GM12878 (cell line): ENCODE results near the gene B3GNT3. TPM values are rescaled to one million over a fixed set of nuclear protein-coding genes. Genes with fewer than 3 reads are reported as not detected.

Experiments
- BMI1 ChIP-seq: fragments of 450-650 bp; IDR thresholded peaks from 2 replicates; pipeline ENCODE4 v1.6.1; 2016; ENCODE audit warnings: mild to moderate bottlenecking, moderate library complexity, borderline replicate concordance
- CREM ChIP-seq: IDR thresholded peaks from 2 replicates; pipeline ENCODE4 v1.6.1; 2014; ENCODE audit warnings: antibody characterized with exemption, low read depth
- ESRRA ChIP-seq: IDR thresholded peaks from 2 replicates; pipeline ENCODE4 v1.6.1; 2012; ENCODE audit warnings: mild to moderate bottlenecking, low read length, improper control_type of control experiment
- IKZF2 ChIP-seq, 2 experiments: fragments of 450-650 bp; IDR thresholded peaks; 2 replicates each; pipeline ENCODE4 v1.6.1; 2017; ENCODE audit warnings: mild to moderate bottlenecking in 2 of 2, moderate library complexity in 2 of 2
- NFYB ChIP-seq: IDR thresholded peaks from 2 replicates; pipeline ENCODE4 v1.6.1; 2011; ENCODE audit warnings: low read depth, mild to moderate bottlenecking, low read length, improper control_type of control experiment, moderate library complexity; ENCODE audit not compliant: insufficient read depth
- PRDM15 ChIP-seq: fragments of 450-650 bp; formaldehyde crosslinking; IDR thresholded peaks from 2 replicates; pipeline ENCODE4 v1.4.0; 2020; ENCODE audit warnings: mild to moderate bottlenecking, moderate library complexity
- RELB ChIP-seq: fragments of 450-650 bp; IDR thresholded peaks from 2 replicates; pipeline ENCODE4 v1.6.1; 2017; ENCODE audit warnings: low read depth, mild to moderate bottlenecking, moderate library complexity
- SMAD1 ChIP-seq: fragments of 450-650 bp; IDR thresholded peaks from 2 replicates; pipeline ENCODE4 v1.6.1; 2018; ENCODE audit warnings: mild to moderate bottlenecking, low read depth; ENCODE audit not compliant: partially characterized antibody
- SMC3 ChIP-seq: IDR thresholded peaks from 2 replicates; pipeline ENCODE4 v1.6.1; 2011; ENCODE audit warnings: low read length, improper control_type of control experiment, borderline replicate concordance
- ZNF687 ChIP-seq: fragments of 450-650 bp; IDR thresholded peaks from 2 replicates; pipeline ENCODE4 v1.6.1; 2017; ENCODE audit warnings: mild to moderate bottlenecking, moderate library complexity
- polyA plus RNA-seq, 11 experiments: library from polyadenylated mRNA; depleted of rRNA in 4 of 11; unstranded in 6 of 11; stranded (reverse) in 5 of 11; fragments of >200 nt; fragmentation: Nextera tagmentation in 4 of 11; fragmentation: Illumina TruSeq in 1 of 11; extraction: Ambion mirVana in 4 of 11; extraction: Trizol in 1 of 11; gene quantifications; 1 replicate in 1 of 11; 2 replicates in 10 of 11; pipeline versions ENCODE4 v1.2.1 to v1.2.3, GENCODE V29; 2011 to 2016; ENCODE audit warnings: inconsistent platforms in 2 of 11, missing spikeins in 2 of 11, low read depth in 1 of 11
- total RNA-seq, 4 experiments: library from RNA; depleted of rRNA in 3 of 4; stranded (reverse); fragments of >200 nt in 3 of 4; fragmentation: Illumina TruSeq in 1 of 4; extraction: Trizol in 1 of 4; gene quantifications; 2 replicates each; pipeline versions ENCODE4 v1.2.1 to v1.2.3, GENCODE V29; 2013 to 2021

The B3GNT3 gene
- total and polyA plus RNA-seq, 10 of the 15 experiments (the other 5 are each of a cell fraction or from before 2014, with no cell fraction given) = not detected

GRCh38 chr19:17840019-17840418, 45.1 kb downstream of the B3GNT3 start (continued):
- TF ChIP-seq PRDM15 (CRISPR knock-in tag) (no peak), ZNF687 (no peak), RELB (no peak), ESRRA (no peak), CREM (no peak), SMC3 (no peak), IKZF2 (IDR thresholded peaks at IDR 0.05) (no peak), SMAD1 (no peak), BMI1 (no peak), NFYB (no peak)
